Nucleus accumbens (tissue), 56 donors: ENCODE results near the gene LSMEM2.
"Not testable (repeated sequence)": the region's sequence is repeated elsewhere in the genome, so short reads cannot be mapped to it uniquely, and the experiment has no call there.

ENCODE experiments used
- DNase-seq, 56 donors: peaks; one replicate each; lab custom pipeline; 2025; lab: John Stamatoyannopoulos, UW

Gene LSMEM2

DNA sequence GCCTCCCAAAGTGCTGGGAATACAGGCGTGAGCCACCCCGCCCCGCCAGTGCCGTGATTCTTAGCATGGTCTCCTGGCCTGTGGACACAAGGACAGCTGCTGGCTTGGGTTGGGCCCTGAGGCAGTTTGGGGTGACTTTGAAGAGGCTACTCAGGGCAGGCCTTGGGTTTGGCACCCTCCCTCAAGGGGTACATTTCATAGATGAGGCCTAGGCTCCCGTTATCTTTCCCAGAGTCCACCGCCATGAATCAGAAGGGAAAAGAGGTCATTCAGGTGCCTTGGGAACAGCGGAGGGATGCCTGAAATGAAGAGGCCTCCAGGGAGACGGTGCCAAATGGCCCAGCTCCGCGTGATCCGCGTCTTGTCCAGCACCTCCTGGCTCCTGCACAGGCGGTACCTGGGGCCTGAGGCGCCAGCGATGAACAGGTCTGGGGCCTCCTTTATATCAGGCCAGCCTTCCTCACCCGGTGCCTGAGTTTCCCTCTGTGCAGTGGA, 33.6 kb upstream of the LSMEM2 start:
- no peak for DNase-seq

DNA sequence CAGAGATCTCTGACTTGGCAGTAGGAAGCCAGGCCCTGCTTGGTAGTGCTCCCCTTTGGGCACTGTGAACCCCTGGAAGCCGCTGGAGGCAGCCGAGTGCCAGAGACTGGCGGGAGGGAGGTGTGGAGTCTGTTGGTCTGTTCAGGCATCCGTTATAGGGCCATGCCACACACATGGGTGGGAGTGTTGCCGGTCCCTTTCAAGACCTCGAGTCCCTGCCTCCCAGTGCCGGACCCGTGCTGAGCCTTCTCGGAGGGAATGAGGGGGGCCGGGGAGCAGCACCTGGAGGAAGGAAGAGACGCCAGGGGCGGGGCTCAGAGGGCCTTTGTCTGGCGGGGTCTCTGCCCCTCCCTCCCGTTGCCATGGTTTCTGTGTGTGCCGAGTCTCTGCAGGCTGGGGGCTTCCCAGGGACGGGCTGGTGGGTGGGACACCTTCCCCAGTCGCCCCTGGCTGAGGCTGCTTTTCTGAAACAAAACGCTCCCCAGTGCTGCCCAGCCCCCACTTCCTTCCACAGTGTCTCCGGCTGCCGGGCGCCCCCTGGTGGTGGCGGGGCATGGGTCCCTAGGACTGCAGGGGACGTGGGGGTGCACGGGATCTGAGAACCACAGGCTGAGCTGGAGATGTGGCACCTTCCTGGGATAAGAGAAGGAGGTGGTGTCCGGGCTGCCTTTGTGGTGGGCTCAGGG, 32.9 kb upstream of the LSMEM2 start:
- DNase-seq = peak in 53 of 56 donors; percentile 34 to 95 (median 74)

DNA sequence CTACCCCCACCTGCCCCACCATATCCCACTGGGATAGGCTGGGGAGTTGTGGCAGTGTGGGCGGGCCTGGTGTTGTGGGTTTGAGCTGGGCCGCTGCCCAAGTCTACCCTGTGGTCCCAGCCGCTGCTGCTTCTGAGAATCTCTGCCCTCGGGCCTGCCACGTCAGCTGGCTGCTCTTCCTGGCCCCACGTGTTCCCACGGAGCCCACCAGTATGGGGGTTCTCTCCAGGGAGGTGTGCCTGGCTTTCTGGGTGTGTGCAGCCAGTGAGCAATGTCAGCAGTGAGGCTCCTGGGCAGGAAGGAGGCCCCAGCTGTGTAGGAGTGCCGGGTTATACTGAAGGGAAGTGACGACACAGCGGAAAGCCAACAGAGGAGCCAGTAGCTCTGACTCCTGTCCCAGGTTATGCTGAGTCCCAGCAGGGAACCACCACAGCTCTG, 32.4 kb upstream of the LSMEM2 start:
- DNase-seq = peak in 2 of 56 donors; percentile 19 to 56

DNA sequence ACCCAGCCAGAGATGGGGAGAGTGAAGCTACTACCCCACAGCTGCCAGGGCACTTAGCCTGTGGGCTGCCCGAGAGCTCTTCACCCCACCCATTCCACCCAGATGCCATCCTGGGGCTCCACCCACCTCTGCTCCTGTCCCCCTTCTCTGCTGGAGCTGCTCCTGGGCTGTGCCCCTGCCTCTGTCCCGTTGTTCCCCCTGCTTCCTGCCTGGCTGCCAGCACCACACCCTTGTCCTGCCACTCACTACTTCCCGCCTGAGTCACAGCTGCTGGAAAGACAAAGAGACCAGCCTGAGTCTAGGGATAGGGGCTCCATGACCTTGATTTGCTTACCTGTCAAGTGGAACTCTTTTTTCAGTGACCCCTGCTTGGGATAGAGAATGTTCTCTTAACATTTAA, 30.5 kb upstream of the LSMEM2 start:
- no peak for DNase-seq

DNA sequence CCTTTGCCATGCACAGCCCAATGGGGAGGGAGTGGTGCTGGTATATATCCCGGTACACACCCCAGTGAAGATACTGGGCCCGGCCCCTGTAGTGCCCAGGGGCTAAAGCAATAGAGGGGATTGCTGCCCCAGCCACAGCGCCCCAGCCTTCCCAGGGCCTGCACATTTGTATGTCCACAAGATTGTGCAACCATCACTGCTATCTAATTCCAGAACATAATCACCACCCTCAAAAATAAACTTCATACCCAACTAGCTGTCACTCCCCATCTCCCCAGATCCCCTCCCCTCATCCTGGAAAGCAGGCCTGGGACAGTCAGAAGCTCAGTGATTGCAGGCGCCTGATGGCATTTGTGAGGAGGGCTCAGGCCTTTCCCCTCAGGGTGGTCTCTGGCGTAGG, 29.4 kb upstream of the LSMEM2 start:
- DNase-seq = no peak

DNA sequence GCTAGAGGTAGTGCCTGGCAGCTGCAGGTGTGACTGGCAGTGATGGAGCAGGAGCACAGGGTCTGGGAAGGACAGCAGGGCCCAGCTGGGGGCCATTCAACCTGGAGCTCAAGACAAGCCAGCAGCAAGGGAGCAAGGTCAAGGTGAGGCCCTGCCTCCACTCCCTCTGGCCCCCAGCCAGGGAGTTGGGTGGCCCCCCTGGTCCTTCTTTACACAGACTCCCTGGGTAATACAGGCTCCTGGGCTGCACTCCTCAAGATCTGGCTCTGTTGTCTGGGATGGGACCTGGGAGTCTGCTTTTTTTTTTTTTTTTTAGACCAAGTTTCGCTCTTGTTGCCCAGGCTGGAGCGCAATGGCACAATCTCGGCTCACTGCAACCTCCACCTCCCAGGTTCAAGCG, 28.4 kb upstream of the LSMEM2 start:
- DNase-seq = no peak

DNA sequence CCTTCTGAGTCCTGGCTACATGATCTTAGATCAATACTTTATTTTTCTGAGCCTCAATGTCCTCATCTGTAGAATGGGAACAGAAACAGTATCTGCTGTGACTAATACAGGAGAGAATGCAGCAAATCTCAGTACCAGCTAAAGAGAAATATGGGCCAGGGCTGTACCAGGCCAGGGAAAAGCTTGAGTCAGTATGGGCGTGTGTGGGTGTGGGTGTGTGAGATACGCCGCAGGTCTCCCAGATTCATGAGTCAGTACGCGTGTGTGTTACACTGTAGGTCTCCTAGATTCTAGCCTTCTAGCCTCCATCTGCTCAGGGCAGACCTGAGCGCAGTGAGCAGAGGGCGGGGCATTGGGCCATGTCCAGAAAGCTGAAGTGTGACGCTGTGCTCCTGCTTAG, 27.7 kb upstream of the LSMEM2 start:
- peak in 4 of 56 donors; percentile 13 to 46 (median 36) for DNase-seq

DNA sequence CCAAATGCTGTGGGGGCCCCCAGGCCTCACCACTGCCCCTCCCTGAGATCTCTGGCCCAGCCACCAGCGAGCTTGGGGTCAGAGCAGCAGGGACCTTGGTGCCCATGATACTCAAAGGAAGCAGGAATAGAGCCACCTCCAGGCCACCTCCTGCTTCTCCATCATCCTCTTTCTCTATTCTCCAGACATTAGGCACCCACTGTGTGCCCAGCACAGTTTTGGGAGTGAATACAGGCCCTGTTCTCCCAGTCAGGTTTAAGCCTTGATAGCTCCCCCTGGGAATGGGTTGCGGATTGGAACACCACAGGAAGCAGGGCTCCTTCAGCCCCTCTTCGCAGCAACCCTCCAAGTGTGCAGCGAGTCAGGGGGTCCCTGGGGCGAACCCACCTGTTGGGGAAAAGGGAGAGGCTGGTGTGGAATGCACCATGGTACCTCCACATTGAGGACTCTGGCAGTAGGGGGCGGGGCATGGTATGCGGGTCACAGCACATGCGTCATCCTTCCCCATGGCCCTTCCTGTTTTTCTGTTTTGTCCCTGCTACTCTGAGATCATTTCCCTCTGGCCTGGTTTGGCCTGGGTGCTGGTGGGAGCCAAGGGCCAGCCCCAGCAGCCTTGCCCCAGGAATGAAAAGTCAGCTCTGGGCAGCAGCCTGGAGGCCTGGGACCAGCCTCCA, 24.2 kb upstream of the LSMEM2 start:
- peak in 4 of 56 donors; percentile 18 to 47 (median 26) for DNase-seq

DNA sequence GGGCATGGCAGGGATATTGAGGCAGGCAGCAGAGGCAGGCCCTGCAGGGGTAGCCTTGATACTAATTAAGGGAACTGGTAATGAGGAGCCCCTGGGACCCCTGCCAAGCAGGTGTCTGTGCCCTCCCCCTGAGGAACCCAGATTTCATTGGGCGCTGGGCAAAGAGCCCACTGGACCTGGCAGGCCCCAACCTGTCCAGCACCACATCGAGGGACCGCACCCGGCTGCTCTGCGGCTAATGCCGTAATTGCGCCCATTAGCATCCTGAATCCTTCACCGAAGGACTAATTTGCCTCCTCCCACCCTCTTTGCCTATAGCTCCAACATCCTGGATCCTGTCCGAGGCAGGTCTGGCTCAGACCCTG, 23.7 kb upstream of the LSMEM2 start:
- no peak for DNase-seq

DNA sequence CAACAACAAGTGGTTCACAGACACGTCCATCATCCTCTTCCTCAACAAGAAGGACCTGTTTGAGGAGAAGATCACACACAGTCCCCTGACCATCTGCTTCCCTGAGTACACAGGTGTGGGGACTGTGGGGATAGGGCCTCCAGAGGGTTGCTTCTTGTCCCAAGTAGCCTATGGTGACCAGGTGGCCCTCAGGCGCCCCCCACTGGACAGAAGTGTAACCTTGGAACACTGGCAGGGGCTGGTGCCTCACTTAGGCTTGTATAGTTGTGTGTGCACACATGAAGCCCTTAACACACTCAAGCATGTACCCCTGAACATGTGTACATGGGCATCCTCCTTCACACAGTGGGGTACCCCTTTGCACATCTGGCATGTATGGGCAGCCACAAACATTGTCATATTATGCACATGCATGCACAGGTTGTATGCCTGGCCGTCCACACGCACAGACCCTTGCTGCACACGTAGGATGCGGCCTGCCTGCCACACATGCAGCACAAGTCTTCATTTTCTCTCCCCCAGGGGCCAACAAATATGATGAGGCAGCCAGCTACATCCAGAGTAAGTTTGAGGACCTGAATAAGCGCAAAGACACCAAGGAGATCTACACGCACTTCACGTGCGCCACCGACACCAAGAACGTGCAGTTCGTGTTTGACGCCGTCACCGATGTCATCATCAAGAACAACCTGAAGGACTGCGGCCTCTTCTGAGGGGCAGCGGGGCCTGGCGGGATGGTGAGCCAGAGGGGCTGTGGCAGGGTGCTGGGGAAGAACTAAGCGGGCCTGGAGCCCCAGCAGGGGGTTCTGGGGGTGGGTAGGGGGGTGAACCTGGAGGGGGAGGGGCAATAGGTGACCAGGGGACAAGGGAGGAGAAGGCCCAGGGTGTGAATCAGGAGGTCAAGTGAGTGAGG, 21.7 kb upstream of the LSMEM2 start:
- peak in 9 of 56 donors; percentile 10 to 60 (median 27) for DNase-seq

DNA sequence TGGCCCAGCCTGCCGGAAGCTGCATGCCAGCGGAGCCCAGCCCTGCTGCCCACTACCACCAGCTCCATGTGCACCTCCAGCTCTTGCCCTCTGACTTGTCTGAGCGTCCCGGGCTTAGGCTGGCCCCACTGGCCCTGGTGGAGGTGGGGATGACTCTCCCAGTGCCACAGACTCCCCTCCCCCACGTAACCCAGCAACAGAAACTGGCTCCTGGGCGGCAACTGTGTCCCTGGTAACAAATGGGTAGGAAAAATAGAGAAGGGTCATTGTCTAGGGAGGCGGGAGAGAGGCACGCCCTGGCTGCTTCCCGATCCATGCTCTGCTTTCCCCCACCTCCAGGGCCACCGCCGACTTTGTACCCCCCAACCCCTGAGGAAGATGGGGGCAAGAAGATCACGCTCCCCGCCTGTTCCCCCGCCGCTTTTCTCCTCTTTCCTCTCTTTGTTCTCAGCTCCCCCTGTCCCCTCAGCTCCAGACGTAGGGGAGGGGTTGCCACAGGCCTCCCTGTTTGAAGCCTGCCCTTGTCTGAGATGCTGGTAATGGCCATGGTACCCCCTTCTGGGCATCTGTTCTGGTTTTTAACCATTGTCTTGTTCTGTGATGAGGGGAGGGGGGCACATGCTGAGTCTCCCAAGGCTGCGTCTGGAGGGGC, 20.7 kb upstream of the LSMEM2 start:
- peak in 6 of 56 donors; percentile 14 to 48 (median 28) for DNase-seq

DNA sequence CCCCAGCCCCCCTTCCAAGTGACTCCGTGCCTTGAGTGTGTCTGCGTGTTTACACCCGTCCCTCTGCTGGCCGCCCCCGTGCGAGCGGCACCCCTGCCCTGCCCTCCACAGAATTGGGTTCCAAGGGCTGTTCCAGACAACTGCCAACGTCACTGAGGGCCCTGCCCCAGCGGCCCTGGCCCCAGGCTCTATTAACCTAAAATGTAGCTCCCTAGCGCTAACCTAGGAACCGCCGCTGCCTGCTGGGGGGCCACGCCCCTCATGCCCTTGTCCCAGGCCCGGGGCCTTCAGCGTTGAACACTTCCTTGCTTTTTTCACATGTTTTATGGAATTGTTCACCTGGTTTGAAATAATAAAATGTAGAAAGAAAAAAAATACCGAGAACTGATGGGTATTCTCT, 19.9 kb upstream of the LSMEM2 start:
- DNase-seq = peak in 3 of 56 donors; percentile 17 to 52 (median 19)

DNA sequence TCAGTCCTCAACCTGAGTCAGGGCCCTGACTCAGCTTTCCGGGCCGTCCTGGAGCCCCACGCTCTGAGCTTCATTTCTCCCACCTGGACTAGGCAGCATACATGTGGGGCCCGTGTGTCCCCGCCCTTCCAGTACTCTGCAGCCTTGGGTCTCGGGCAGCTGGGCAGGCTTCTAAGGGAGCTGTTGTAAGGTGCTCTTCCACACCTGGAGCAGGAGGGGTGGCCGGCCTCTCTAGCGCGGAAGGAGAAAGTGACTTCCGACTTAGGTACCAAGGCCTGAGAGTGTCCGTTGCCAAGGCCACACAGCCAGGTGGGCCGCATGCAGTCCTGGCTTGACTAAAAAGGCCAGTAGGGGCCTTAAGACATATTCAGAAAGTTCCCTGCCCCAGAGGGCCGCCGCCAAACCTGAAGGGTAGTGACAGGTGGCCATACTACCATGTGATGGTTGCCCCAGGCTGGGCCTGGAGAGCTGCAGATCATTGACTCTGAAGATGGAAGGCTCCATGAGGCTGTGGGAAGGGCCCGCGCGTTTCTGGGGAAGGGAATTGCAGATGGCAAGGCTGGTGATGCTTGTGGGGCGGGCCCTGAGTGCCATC, 19.4 kb upstream of the LSMEM2 start:
- DNase-seq = peak in 1 of 56 donors; percentile 58

DNA sequence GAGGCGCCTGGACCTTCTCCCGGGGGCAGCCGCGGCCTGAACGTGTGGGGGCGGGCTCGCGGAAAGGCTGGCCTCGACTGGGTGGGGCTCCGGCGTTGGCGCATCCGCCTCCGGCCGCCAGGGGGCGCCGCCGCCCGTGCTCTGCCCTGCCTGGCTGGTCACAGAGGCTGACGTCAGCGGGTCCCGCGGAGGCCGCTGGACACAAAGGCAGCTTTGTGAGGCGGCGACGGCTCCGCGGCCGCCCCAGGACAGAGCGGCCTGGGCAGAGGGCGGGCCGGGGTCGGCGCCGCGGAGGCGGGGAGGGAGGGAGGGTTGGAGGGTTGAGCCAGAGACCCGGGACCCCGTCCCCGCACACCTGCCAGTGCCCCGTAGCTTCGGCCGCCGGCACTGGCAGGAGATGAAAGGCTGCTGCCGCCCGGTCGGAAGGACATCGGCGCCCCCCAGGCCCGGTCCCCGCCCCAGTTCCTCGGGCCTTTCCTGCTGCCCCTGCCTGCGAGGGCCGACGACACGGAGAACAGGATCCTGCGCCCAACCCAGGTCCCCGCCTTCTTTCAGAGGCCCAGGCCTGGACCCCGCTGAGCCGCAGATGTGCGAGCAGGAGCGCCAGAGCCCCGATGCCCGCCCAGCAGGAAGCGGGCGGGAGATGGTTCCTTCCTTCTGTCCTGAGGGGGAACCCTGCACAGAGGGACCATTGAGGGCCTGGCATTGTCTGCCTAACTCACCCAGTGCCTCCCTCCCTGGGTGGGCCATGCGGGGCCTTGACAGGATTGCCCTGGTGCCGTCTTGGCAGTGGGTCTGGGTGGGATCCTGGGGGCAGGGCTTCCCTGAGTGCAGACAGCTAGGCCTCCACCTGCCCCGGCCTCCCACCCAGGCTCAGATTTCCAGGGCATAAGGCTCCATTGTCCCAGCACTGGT, 18.6 kb upstream of the LSMEM2 start:
- DNase-seq = peak in 55 of 56 donors; percentile 57 to 97 (median 91)

DNA sequence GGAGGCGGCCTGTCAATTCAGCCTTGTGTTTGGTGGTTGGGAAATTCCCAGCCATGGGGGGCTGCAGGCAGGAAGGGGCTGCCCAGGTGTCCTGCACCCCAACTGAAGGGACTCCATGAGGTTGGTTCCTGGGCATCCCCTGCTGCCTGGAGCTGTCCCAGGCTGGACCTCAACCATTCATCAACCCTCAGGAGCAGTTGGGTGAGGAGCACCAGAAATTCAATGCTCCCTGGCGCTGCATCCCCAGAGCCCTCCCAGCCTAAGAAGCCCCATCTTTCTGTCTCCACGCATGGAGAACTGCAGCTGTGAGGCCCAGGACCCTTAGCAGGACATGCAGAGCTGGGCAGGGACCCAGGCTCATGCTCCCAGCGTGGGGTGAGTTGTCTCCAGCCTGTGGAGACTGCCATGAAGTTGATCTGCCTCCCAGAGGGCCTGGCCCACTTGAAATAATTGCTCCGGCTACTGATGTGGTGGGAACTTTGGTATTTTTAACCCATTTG, 17.9 kb upstream of the LSMEM2 start:
- DNase-seq = peak in 4 of 56 donors; percentile 47 to 65 (median 60)

DNA sequence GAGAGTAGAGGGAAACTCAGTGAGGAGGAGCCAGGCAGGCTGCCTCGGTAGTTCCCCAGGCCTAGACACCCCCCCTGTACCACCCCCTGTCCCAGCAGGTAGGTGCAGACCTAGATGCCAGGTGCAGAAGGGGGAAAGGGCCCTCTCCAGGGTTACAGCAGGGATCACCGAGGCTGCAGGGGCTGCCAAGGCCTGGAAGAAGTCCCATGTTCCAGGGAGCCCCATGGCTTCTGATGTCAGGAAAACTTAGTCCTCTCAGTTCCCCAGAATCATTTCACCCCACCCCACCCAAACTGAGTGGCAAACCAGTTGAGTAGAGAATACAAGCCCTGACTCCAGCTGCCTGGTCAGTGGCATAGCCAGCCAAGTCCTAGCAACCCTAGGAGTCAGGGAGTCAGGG, 17.4 kb upstream of the LSMEM2 start:
- DNase-seq = peak in 3 of 56 donors; percentile 16 to 46 (median 37)

DNA sequence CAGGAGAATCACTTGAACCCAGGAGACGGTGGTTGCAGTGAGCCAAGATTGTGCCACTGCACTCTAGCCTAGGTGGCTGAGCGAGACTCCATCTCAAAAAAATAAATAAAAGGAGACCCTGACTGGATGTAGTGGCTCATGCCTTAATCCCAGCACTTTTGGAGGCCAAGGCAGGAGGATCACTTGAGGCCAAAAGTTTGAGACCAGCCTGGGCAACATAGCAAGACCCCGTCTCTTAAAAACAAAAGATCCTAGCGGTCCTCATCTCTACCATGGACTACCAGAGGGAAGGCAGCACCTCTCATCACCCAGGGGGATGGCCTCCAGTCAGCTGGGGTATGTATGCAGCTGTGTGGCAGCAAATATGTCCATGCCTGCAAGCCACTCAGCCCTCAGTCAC, 16.7 kb upstream of the LSMEM2 start:
- not testable (repeated sequence) for DNase-seq

DNA sequence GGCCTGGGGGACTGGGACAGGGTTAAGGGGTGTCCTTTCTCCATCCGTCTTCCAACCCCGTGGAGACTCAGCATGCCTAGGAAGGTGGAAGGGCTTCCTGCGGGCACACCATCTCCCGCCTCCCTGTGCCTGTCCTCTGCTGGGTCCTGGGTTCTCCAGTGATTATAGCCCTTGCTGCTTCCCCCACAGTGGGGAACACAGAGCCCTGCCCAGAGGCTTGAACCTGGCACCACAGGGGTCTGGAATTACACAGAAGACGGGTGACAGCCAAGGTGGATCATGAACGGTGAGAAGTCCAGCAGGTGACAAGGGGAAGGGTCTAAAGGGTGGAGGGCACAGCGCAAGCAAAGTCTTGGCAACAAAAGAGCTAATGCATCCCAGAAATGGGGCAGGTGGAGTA, 16.1 kb upstream of the LSMEM2 start:
- no peak for DNase-seq
